ENCODE results near the gene CCR2. TPM values are rescaled to one million over a fixed set of nuclear protein-coding genes. Genes with fewer than 3 reads are reported as not detected.
A peak's percentile ranks its signal among the peaks of the same experiment; 100 is the strongest.

The CCR2 gene
- polyA plus RNA-seq, 3 donors: 20.5 to 181 (median 145) TPM

GRCh38 chr3:46378426-46378942 is 24.6 kb downstream of the CCR2 start:
- Mint-ChIP-seq H3K9me3 (peaks cover 0 to 1% (median 0%) of the 10 kb centered on the region in 7 donors), H3K36me3 (no peaks in the 10 kb centered on the region), H3K27ac (peak overlapping the region in 2 of 7 donors; percentile 59 to 63), H3K27me3 (ENCODE audit: low read depth in 3 of 3) (peaks cover 1 to 6% (median 4%) of the 10 kb centered on the region in 3 donors), H3K4me3 (no peak overlapping the region), H3K4me1 (peaks cover 25% of the 10 kb centered on the region)
- 50% methylated on average over 1 of the region's 8 CpGs for WGBS (ENCODE audit: insufficient coverage)
- Histone ChIP-seq H3K79me2 (ENCODE audit: insufficient read depth, low read length) (no peaks in the 10 kb centered on the region), H3K36me3 (replicated peaks in 1 of 2; ENCODE audit: control insufficient read depth in 1 of 2, insufficient read depth in 2 of 2, low read length in 2 of 2) (no peaks in the 10 kb centered on the region), H3K27ac (ENCODE audit: low read depth in 1 of 2, low read length in 2 of 2) (no peak overlapping the region), H3K9me3 (replicated peaks in 1 of 2; ENCODE audit: control insufficient read depth in 1 of 2, insufficient read depth in 1 of 2, low read length in 2 of 2) (no peaks in the 10 kb centered on the region), H3K9ac (ENCODE audit: insufficient read depth, low read length, poor library complexity, severe bottlenecking) (no peak overlapping the region), H2AFZ (ENCODE audit: insufficient read depth, low read depth, low read length, poor library complexity, severe bottlenecking) (no peak overlapping the region), H3K27me3 (ENCODE audit: control insufficient read depth in 2 of 2, insufficient read depth in 2 of 2, low read length in 2 of 2) (no peaks in the 10 kb centered on the region), H4K20me1 (ENCODE audit: insufficient read depth, low read length) (no peaks in the 10 kb centered on the region), H3K4me2 (replicated peaks; ENCODE audit: extremely low read depth, low read length, poor library complexity, severe bottlenecking) (no peak overlapping the region), H3K4me1 (ENCODE audit: control insufficient read depth in 1 of 2, insufficient read depth in 2 of 2, low read length in 2 of 2) (peaks cover 18 to 21% of the 10 kb centered on the region in 2 donors), H3K4me3 (replicated peaks in 1 of 3; ENCODE audit: low read depth in 2 of 3, low read length in 3 of 3) (no peak overlapping the region)
- DNase-seq: peak; percentile 52 to 72 (median 68)
- TF ChIP-seq CTCF (IDR thresholded peaks at IDR 0.05): peak; percentile 78
- intact Hi-C loops (cut with micrococcal nuclease): loop anchor here (5.0 kb wide), 2 partner anchors 441 to 616 kb away; no protein-coding TSS in a partner anchor

- peak overlapping the region in 1 of 2 donors; percentile 55 for H3K4me3 Mint-ChIP-seq
- H3K9me3 ChIP-seq (replicated peaks in 1 of 2; ENCODE audit: control insufficient read depth in 1 of 2, insufficient read depth in 1 of 2, low read length in 2 of 2): no peaks in the 10 kb centered on the region
- peak overlapping the region; percentile 16 to 72 for H3K27ac ChIP-seq (ENCODE audit: low read depth in 1 of 2, low read length in 2 of 2)
- peaks cover 32% of the 10 kb centered on the region for H3K4me1 Mint-ChIP-seq
- peak in 1 of 3 donors; percentile 13 for DNase-seq
- no peaks in the 10 kb centered on the region for H3K36me3 ChIP-seq (replicated peaks in 1 of 2; ENCODE audit: control insufficient read depth in 1 of 2, insufficient read depth in 2 of 2, low read length in 2 of 2)
- H3K79me2 ChIP-seq (ENCODE audit: insufficient read depth, low read length): no peaks in the 10 kb centered on the region
- no peaks in the 10 kb centered on the region for H4K20me1 ChIP-seq (ENCODE audit: insufficient read depth, low read length)
- intact Hi-C loops (cut with micrococcal nuclease): loop anchor here in 1 of 2 donors (5.0 kb wide), 1 partner anchor 62 kb away; no protein-coding TSS in a partner anchor
- H3K27me3 ChIP-seq (ENCODE audit: control insufficient read depth in 2 of 2, insufficient read depth in 2 of 2, low read length in 2 of 2): no peaks in the 10 kb centered on the region
- H3K36me3 Mint-ChIP-seq: no peaks in the 10 kb centered on the region
- peak overlapping the region in 1 of 3 experiments; percentile 31 for H3K4me3 ChIP-seq (replicated peaks in 1 of 3; ENCODE audit: low read depth in 2 of 3, low read length in 3 of 3)
- H3K27ac Mint-ChIP-seq: peak overlapping the region; percentile 30 to 82 (median 67)
- H3K4me1 ChIP-seq (ENCODE audit: control insufficient read depth in 1 of 2, insufficient read depth in 2 of 2, low read length in 2 of 2): peaks cover 27 to 29% of the 10 kb centered on the region in 2 donors
- H3K9ac ChIP-seq (ENCODE audit: insufficient read depth, low read length, poor library complexity, severe bottlenecking): no peak overlapping the region
- WGBS (ENCODE audit: insufficient coverage): 97% methylated on average over 5 of the region's 8 CpGs
- H3K4me2 ChIP-seq (replicated peaks; ENCODE audit: extremely low read depth, low read length, poor library complexity, severe bottlenecking): peak overlapping the region; percentile 8
- H3K9me3 Mint-ChIP-seq: no peaks in the 10 kb centered on the region
- peaks cover 0 to 2% (median 0%) of the 10 kb centered on the region in 3 donors for H3K27me3 Mint-ChIP-seq (ENCODE audit: low read depth in 3 of 3)
- no peak for TF ChIP-seq CTCF (IDR thresholded peaks at IDR 0.05)
- peak overlapping the region; percentile 48 for H2AFZ ChIP-seq (ENCODE audit: insufficient read depth, low read depth, low read length, poor library complexity, severe bottlenecking)
Measured at GRCh38 chr3:46380471-46381221, 26.7 kb downstream of the CCR2 start.

Measured in CD14-positive monocyte (primary cell).